ENCODE measurements around the gene MAGI1. TPM values are rescaled to one million over a fixed set of nuclear protein-coding genes. Genes with fewer than 3 reads are reported as not detected.

Gene MAGI1
- total RNA-seq, 1 experiment from 2014 or later: 38.6 TPM

GRCh38 chr3:65729555-65729954, 309.2 kb downstream of the MAGI1 start (continued):
- TF ChIP-seq TCF7L2 (IDR thresholded peaks at IDR 0.05; ENCODE audit: borderline replicate concordance, extremely low read depth, insufficient read depth, insufficient read length) (no peak), SIN3A (IDR thresholded peaks at IDR 0.05; ENCODE audit: low read depth) (no peak)

DNA sequence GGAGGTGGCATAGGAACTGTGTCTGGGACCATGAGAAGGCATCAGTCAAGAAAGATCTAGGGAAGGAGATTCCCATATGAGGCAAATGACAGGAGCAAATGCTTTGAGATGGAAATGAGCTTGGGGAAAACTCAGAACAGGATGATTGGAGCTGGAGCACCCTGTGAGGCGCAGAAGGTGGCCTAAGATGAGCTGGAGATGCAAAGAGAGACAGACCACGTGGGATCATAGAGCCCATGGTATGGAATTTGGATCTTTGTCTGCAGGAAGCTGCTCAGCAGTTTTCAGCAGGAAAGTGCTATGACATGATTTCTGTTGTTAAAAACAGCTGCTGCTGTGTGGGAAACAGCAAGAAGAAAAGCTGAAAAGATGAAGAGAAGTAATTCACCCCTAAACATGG, 310.6 kb downstream of the MAGI1 start:
- no peaks in the 10 kb centered on the region; the same call in 1 of the 2 replicates for H4K20me1 ChIP-seq (ENCODE audit: insufficient read depth)
- CTCF ChIA-PET: no interaction called here
- no peak overlapping the region for H2AFZ ChIP-seq (ENCODE audit: low read depth, low read length, poor library complexity, severe bottlenecking)
- H3K36me3 ChIP-seq (ENCODE audit: control insufficient read depth in 1 of 2, insufficient read depth in 2 of 2, low read length in 2 of 2): no peaks in the 10 kb centered on the region
- no peaks in the 10 kb centered on the region; the same call in 1 of the 2 replicates for H3K79me2 ChIP-seq (ENCODE audit: insufficient read depth, low read length)
- no peaks in the 10 kb centered on the region for H3K9me2 ChIP-seq (ENCODE audit: insufficient read depth)
- H3K27ac ChIP-seq (ENCODE audit: low read depth, low read length): no peak overlapping the region
- RAD21 ChIA-PET (ENCODE audit: low non-redundant PET in 1 of 2, low total read pairs in 2 of 2, uncharacterized antibody in 2 of 2, unreplicated experiment in 2 of 2): no interaction called here
- DNase-seq (ENCODE audit: low read depth, low spot score) (no peak), ATAC-seq (no peak)
- H3K27me3 ChIP-seq (ENCODE audit: insufficient read depth, low read length): no peaks in the 10 kb centered on the region
- H3K4me3 ChIP-seq (replicated peaks in 1 of 2; ENCODE audit: low read depth in 1 of 2, low read length in 2 of 2): no peak overlapping the region
- intact Hi-C loops (cut with micrococcal nuclease): no loop called here
- no peak overlapping the region for H3K4me2 ChIP-seq (ENCODE audit: low read length)
- no peak for TF ChIP-seq EGR1 (IDR thresholded peaks at IDR 0.05; ENCODE audit: low read depth)
- TF ChIP-seq REST (IDR thresholded peaks at IDR 0.05; ENCODE audit: low read depth): no peak
- TF ChIP-seq FOSL1 (IDR thresholded peaks at IDR 0.05; ENCODE audit: low read depth): no peak
- TF ChIP-seq POLR2A (IDR thresholded peaks at IDR 0.05; ENCODE audit: borderline replicate concordance, extremely low read depth, insufficient read depth, insufficient read length): no peak
- no peak for TF ChIP-seq ELF1 (IDR thresholded peaks at IDR 0.05; ENCODE audit: borderline replicate concordance, low read depth)
- no peak for TF ChIP-seq EZH2 (IDR thresholded peaks at IDR 0.05)
- no peak for TF ChIP-seq EZH2phosphoT487 (IDR thresholded peaks at IDR 0.05; ENCODE audit: borderline replicate concordance)
- no peak for TF ChIP-seq SIN3A (IDR thresholded peaks at IDR 0.05; ENCODE audit: low read depth)
- TF ChIP-seq MAX (IDR thresholded peaks at IDR 0.05): no peak
- no peak for TF ChIP-seq POLR2AphosphoS5 (IDR thresholded peaks at IDR 0.05; ENCODE audit: low read depth, low read length)
- no peak for TF ChIP-seq RAD21 (IDR thresholded peaks at IDR 0.05; ENCODE audit: low read depth)
- TF ChIP-seq ZFX (IDR thresholded peaks at IDR 0.05): no peak
- H3K9me3 ChIP-seq (ENCODE audit: control insufficient read depth in 1 of 2, insufficient read depth in 1 of 2, low read depth in 1 of 2, low read length in 2 of 2): no peaks in the 10 kb centered on the region
- POLR2A ChIA-PET: no interaction called here
- H3K9ac ChIP-seq (ENCODE audit: low read length): no peak overlapping the region
- BruUV-seq (replicated peaks): no TSS peak
- no peaks in the 10 kb centered on the region for H3K4me1 ChIP-seq (ENCODE audit: control insufficient read depth in 1 of 2, insufficient read depth in 2 of 2, low read length in 2 of 2)
